ENCODE data around the gene HS2ST1. TPM values are rescaled to one million over a fixed set of nuclear protein-coding genes. Genes with fewer than 3 reads are reported as not detected.

The HS2ST1 gene
- total and polyA plus RNA-seq, 10 of the 15 experiments (the other 5 are each of a cell fraction or from before 2014, with no cell fraction given), result 5.4 to 30.8 (median 18.6) TPM

DNA sequence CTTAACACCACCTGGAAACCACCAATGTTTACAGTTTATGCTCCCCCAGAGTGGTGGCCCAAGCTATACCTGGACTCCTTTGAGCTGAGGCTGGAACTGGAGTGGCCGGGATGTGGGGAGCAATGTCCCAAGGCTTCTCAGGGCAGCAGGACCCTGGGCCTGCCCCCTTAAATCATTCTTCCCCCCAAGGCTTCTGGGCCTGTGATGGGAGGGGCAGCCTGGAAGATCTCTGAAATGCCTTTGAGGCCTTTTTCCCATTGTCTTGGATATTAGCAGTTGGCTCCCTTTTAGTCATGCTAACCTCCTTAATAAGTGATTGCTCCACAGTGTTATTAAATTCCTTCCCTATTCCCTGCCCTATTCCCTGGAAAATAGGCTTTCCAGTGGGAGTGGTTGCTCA is 185.8 kb downstream of the HS2ST1 start (continued):
- TF ChIP-seq, protein P1, sequence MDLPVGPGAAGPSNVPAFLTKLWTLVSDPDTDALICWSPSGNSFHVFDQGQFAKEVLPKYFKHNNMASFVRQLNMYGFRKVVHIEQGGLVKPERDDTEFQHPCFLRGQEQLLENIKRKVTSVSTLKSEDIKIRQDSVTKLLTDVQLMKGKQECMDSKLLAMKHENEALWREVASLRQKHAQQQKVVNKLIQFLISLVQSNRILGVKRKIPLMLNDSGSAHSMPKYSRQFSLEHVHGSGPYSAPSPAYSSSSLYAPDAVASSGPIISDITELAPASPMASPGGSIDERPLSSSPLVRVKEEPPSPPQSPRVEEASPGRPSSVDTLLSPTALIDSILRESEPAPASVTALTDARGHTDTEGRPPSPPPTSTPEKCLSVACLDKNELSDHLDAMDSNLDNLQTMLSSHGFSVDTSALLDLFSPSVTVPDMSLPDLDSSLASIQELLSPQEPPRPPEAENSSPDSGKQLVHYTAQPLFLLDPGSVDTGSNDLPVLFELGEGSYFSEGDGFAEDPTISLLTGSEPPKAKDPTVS (IDR thresholded peaks at IDR 0.05; ENCODE audit: low read depth, low read length), result no peak
- TF ChIP-seq BACH1 (IDR thresholded peaks at IDR 0.05; ENCODE audit: borderline replicate concordance) (no peak), ASH2L (IDR thresholded peaks at IDR 0.05; ENCODE audit: borderline replicate concordance, low read depth) (no peak), NFIC (IDR thresholded peaks at IDR 0.05; ENCODE audit: low read depth, low read length) (no peak), TCF7 (IDR thresholded peaks at IDR 0.05; ENCODE audit: borderline replicate concordance) (no peak), PML (IDR thresholded peaks at IDR 0.05; ENCODE audit: low read length) (no peak)

DNA sequence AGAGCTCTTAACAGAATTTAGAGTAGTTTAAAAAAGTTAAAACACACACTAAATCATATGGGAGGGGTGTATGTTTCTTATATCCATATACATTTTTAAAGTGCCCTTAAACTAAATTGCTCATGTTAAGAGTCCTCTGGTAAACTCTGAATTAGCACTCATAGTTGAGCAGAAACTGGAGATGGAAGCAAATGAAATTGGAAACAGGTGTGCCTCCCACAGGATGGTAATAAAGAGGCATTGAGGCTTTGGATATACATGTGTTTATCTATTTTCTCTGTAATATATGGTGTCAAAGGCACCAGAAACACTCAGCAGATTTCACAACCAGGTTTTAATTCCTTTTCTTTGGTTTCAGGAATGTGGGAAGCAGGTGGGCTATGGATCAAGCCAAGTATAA is 188.6 kb downstream of the HS2ST1 start:
- intact Hi-C loops (cut with micrococcal nuclease; ENCODE audit: unreplicated experiment), result no loop called here
- no peaks in the 10 kb centered on the region for H3K27me3 ChIP-seq (replicated peaks in 1 of 2; ENCODE audit: control insufficient read depth in 2 of 2, insufficient read depth in 2 of 2, low read length in 1 of 2)
- no peak for FAIRE-seq
- ChIA-PET RAD21 (ENCODE audit: unreplicated experiment) (no interaction called here), SMC1A (ENCODE audit: uncharacterized antibody, unreplicated experiment) (interaction anchor here (1.3 to 1.7 kb wide), 3 partner anchors 8 to 18 kb away, joined by 4 to 5 read pairs (median 4); no protein-coding TSS in a partner anchor), POLR2A (no interaction called here), CTCF (interaction anchor here (1.0 to 1.1 kb wide), 3 partner anchors 9 to 718 kb away, joined by 3 read pairs; no protein-coding TSS in a partner anchor)
- H3K79me2 ChIP-seq (ENCODE audit: control insufficient read depth, insufficient read depth, low read length), result no peaks in the 10 kb centered on the region
- no peaks in the 10 kb centered on the region; the same call in 2 of the 3 replicates for H3K9me3 ChIP-seq (replicated peaks; ENCODE audit: control insufficient read depth, insufficient read depth, low read length)
- no peak for DNase-seq (ENCODE audit: low read depth, low spot score)
- in situ Hi-C loops (cut with MboI), result no loop called here
- no peaks in the 10 kb centered on the region for H4K20me1 ChIP-seq (ENCODE audit: control insufficient read depth, insufficient read depth)
- no peak overlapping the region for H3K9ac ChIP-seq (ENCODE audit: control insufficient read depth, insufficient read depth, low read length)
- peaks cover 3 to 4% of the 10 kb centered on the region in 2 experiments; a peak in 3 of 4 replicates for H3K36me3 ChIP-seq (ENCODE audit: control insufficient read depth in 2 of 2, insufficient read depth in 2 of 2, low read length in 1 of 2)
- peaks cover 18% of the 10 kb centered on the region for H3K4me1 ChIP-seq (ENCODE audit: control insufficient read depth, insufficient read depth, low read length)
- H3K4me2 ChIP-seq (ENCODE audit: control insufficient read depth, insufficient read depth), result no peak overlapping the region
- no peak overlapping the region for H3K4me3 ChIP-seq
- no peak for ATAC-seq
- TF ChIP-seq EZH2 (IDR thresholded peaks at IDR 0.05; ENCODE audit: borderline replicate concordance, control insufficient read depth, low read depth, low read length) (no peak), BRCA1 (IDR thresholded peaks at IDR 0.05; ENCODE audit: low read depth, low read length) (no peak), PAX8 (IDR thresholded peaks at IDR 0.05) (no peak), MTA2 (IDR thresholded peaks at IDR 0.05; ENCODE audit: low read depth) (no peak), CHD2 (IDR thresholded peaks at IDR 0.05; ENCODE audit: borderline replicate concordance, low read depth, low read length) (no peak), IRF4 (IDR thresholded peaks at IDR 0.05; ENCODE audit: low read depth, low read length) (no peak), NBN (IDR thresholded peaks at IDR 0.05) (no peak), SIX5 (IDR thresholded peaks at IDR 0.05; ENCODE audit: low read depth, low read length, severe bottlenecking) (no peak), NFYA (IDR thresholded peaks at IDR 0.05; ENCODE audit: borderline replicate concordance, low read depth, low read length) (no peak)
- H2AFZ ChIP-seq (ENCODE audit: control insufficient read depth, low read depth, low read length), result no peak overlapping the region
- no TSS peak for BruUV-seq (replicated peaks)
- no peak overlapping the region for H3K27ac ChIP-seq (ENCODE audit: control insufficient read depth, insufficient read depth)
